ENCODE data around the gene SP2.

SP2 gene

GRCh38 chr17:47856830-47857229 lies 39.2 kb upstream of the SP2 start:
- DNase-seq = no peak
- in situ Hi-C loops (cut with HindIII; ENCODE audit: low pct_ligation_motif_present, low sequenced_read_pairs) = no loop called here

GRCh38 chr17:47857551-47858455 lies 38.2 kb upstream of the SP2 start:
- in situ Hi-C loops (cut with HindIII; ENCODE audit: low pct_ligation_motif_present, low sequenced_read_pairs) = no loop called here
- Histone ChIP-seq H3K36me3 (replicated peaks) (no peaks in the 10 kb centered on the region), H3K27me3 (replicated peaks) (peaks cover 20% of the 10 kb centered on the region), H3K4me3 (ENCODE audit: low read depth, low read length) (no peak overlapping the region), H3K27ac (no peak overlapping the region)
- no peak for DNase-seq
- no peak for TF ChIP-seq CTCF (IDR thresholded peaks at IDR 0.05; ENCODE audit: low read depth, low read length, missing control alignments)

More at GRCh38 chr17:47856830-47857229, 39.2 kb upstream of the SP2 start:
- Histone ChIP-seq H3K27ac (no peak overlapping the region), H3K36me3 (replicated peaks) (no peaks in the 10 kb centered on the region), H3K4me3 (ENCODE audit: low read depth, low read length) (no peak overlapping the region), H3K27me3 (replicated peaks) (peaks cover 30% of the 10 kb centered on the region)
- no peak for TF ChIP-seq CTCF (IDR thresholded peaks at IDR 0.05; ENCODE audit: low read depth, low read length, missing control alignments)

- no peaks in the 10 kb centered on the region for H3K36me3 ChIP-seq (replicated peaks)
- no peaks in the 10 kb centered on the region for H3K27me3 ChIP-seq (replicated peaks)
- H3K4me3 ChIP-seq (ENCODE audit: low read depth, low read length) = no peak overlapping the region
- TF ChIP-seq CTCF (IDR thresholded peaks at IDR 0.05; ENCODE audit: low read depth, low read length, missing control alignments) = no peak
- no peak for DNase-seq
- no peak overlapping the region for H3K27ac ChIP-seq
- in situ Hi-C loops (cut with HindIII; ENCODE audit: low pct_ligation_motif_present, low sequenced_read_pairs) = no loop called here
Measured at GRCh38 chr17:47860386-47860785, 35.6 kb upstream of the SP2 start.

- H3K27ac ChIP-seq = peak overlapping the region; percentile 2
- peak; percentile 67 for DNase-seq
- H3K4me3 ChIP-seq (ENCODE audit: low read depth, low read length) = no peak overlapping the region
- TF ChIP-seq CTCF (IDR thresholded peaks at IDR 0.05; ENCODE audit: low read depth, low read length, missing control alignments) = no peak
- H3K36me3 ChIP-seq (replicated peaks) = no peaks in the 10 kb centered on the region
- no peaks in the 10 kb centered on the region for H3K27me3 ChIP-seq (replicated peaks)
- in situ Hi-C loops (cut with HindIII; ENCODE audit: low pct_ligation_motif_present, low sequenced_read_pairs) = no loop called here
Measured at GRCh38 chr17:47862621-47863440, 33.2 kb upstream of the SP2 start.

GRCh38 chr17:47864791-47865216 lies 31.2 kb upstream of the SP2 start:
- TF ChIP-seq CTCF (IDR thresholded peaks at IDR 0.05; ENCODE audit: low read depth, low read length, missing control alignments) = no peak
- Histone ChIP-seq H3K27ac (no peak overlapping the region), H3K27me3 (replicated peaks) (peaks cover 6% of the 10 kb centered on the region), H3K4me3 (ENCODE audit: low read depth, low read length) (no peak overlapping the region), H3K36me3 (replicated peaks) (no peaks in the 10 kb centered on the region)
- in situ Hi-C loops (cut with HindIII; ENCODE audit: low pct_ligation_motif_present, low sequenced_read_pairs) = no loop called here
- DNase-seq = no peak

Data from brain microvascular endothelial cell (primary cell).